HG03378 (cell line): ENCODE results near the gene ATN1.
"Not testable (repeated sequence)": the region's sequence is repeated elsewhere in the genome, so short reads cannot be mapped to it uniquely, and the experiment has no call there.

ENCODE experiments used
- ATAC-seq: cut with Tn5 transposase; IDR thresholded peaks from one replicate; pipeline ENCODE4 v1.9.1; 2021; ENCODE audit warnings: mild to moderate bottlenecking, moderate library complexity; ENCODE audit not compliant: unreplicated experiment

Gene ATN1

GRCh38 chr12:6927379-6928021, at the start of gene ATN1:
ATN1 (plus strand) TSS chr12:6927959; CDS start chr12:6934002, 6,043 bp downstream.
- no peak for ATAC-seq

GRCh38 chr12:6879824-6880223, 47.9 kb upstream of the ATN1 start:
- not testable (repeated sequence) for ATAC-seq

- ATAC-seq, result no peak
These were observed 44.5 kb upstream of the ATN1 start for GRCh38 chr12:6883252-6883651.

- ATAC-seq, result no peak
These were observed 44.1 kb upstream of the ATN1 start for GRCh38 chr12:6883683-6884082.

GRCh38 chr12:6884539-6884938, 43.2 kb upstream of the ATN1 start:
- no peak for ATAC-seq

GRCh38 chr12:6886206-6886999, 41.4 kb upstream of the ATN1 start:
- not testable (repeated sequence) for ATAC-seq

- no peak for ATAC-seq
These were observed 40.3 kb upstream of the ATN1 start for GRCh38 chr12:6887460-6887859.

GRCh38 chr12:6888360-6888759, 39.4 kb upstream of the ATN1 start:
- no peak for ATAC-seq

GRCh38 chr12:6888794-6889193, 39.0 kb upstream of the ATN1 start:
- ATAC-seq, result not testable (repeated sequence)

GRCh38 chr12:6889775-6890573, 37.8 kb upstream of the ATN1 start:
- ATAC-seq, result not testable (repeated sequence)

GRCh38 chr12:6890789-6891645, 36.7 kb upstream of the ATN1 start:
- ATAC-seq, result peak; percentile 81

GRCh38 chr12:6891646-6892001, 36.1 kb upstream of the ATN1 start:
- no peak for ATAC-seq

GRCh38 chr12:6892683-6893082, 35.1 kb upstream of the ATN1 start:
- not testable (repeated sequence) for ATAC-seq

- ATAC-seq, result no peak
These were observed 33.4 kb upstream of the ATN1 start for GRCh38 chr12:6894321-6894720.

GRCh38 chr12:6896846-6897435, 30.8 kb upstream of the ATN1 start:
- ATAC-seq, result no peak

GRCh38 chr12:6899427-6899826, 28.3 kb upstream of the ATN1 start:
- ATAC-seq, result no peak

- ATAC-seq, result no peak
These were observed 27.8 kb upstream of the ATN1 start for GRCh38 chr12:6899837-6900519.

GRCh38 chr12:6902448-6902847, 25.3 kb upstream of the ATN1 start:
- no peak for ATAC-seq

- ATAC-seq, result no peak
These were observed 24.0 kb upstream of the ATN1 start for GRCh38 chr12:6903722-6904121.
